ENCODE measurements around the gene STK11IP. TPM values are rescaled to one million over a fixed set of nuclear protein-coding genes. Genes with fewer than 3 reads are reported as not detected.

STK11IP gene
- total and polyA plus RNA-seq, 8 donors: 24.5 to 36.6 (median 29.2) TPM

DNA sequence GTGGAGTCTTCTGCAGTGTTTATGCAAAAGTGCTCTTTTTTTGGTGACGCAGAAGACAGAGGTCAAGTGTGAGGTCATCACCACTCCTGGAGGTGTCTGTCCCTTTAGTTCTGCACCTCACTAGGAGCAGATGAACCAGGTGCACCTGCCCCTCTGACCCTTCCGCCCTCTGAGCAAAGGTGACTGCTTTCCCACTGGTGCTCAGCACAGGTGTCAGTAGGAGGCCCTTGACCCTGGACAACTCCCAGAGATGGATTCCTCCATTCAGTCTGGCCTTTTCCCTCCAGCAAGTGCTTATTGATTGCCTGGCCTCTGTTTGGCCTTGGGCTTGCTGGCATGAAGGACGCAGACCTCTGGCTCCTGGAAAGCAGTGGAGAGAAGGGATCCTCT, 21.1 kb downstream of the STK11IP start:
- H3K9me3 ChIP-seq: no peaks in the 10 kb centered on the region
- no peaks in the 10 kb centered on the region for H3K27me3 ChIP-seq
- H3K4me1 ChIP-seq: no peaks in the 10 kb centered on the region
- no peak overlapping the region for H3K4me3 ChIP-seq
- ATAC-seq (no peak), DNase-seq (no peak)
- intact Hi-C loops (cut with DNase I): no loop called here
- H3K27ac ChIP-seq: no peak overlapping the region
- peaks cover 0 to 28% of the 10 kb centered on the region in 2 donors for H3K36me3 ChIP-seq
- TF ChIP-seq, protein P1, sequence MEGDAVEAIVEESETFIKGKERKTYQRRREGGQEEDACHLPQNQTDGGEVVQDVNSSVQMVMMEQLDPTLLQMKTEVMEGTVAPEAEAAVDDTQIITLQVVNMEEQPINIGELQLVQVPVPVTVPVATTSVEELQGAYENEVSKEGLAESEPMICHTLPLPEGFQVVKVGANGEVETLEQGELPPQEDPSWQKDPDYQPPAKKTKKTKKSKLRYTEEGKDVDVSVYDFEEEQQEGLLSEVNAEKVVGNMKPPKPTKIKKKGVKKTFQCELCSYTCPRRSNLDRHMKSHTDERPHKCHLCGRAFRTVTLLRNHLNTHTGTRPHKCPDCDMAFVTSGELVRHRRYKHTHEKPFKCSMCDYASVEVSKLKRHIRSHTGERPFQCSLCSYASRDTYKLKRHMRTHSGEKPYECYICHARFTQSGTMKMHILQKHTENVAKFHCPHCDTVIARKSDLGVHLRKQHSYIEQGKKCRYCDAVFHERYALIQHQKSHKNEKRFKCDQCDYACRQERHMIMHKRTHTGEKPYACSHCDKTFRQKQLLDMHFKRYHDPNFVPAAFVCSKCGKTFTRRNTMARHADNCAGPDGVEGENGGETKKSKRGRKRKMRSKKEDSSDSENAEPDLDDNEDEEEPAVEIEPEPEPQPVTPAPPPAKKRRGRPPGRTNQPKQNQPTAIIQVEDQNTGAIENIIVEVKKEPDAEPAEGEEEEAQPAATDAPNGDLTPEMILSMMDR (IDR thresholded peaks at IDR 0.05): no peak

DNA sequence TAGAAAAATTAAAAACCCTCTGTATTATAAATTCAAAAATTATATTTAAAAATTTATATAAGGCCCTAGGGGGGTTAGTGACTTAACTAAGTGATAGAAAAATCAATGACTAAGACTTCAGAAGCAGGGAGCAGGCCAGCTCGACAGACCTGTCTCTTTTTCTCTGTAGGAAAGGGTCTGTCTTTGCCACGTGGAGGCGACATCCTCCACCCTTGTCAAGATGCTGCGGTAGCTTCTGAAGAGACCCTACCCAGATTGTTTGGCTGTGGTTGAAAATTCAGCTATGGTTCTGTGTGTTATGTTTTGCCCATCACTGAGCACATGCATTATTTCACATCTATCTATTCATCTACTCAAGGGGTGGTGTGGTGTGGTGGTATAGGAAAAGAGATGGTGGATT, 21.6 kb downstream of the STK11IP start:
- Histone ChIP-seq H3K4me3 (no peak overlapping the region), H3K36me3 (peaks cover 0 to 23% of the 10 kb centered on the region in 2 donors), H3K27ac (no peak overlapping the region), H3K9me3 (no peaks in the 10 kb centered on the region), H3K4me1 (no peaks in the 10 kb centered on the region), H3K27me3 (no peaks in the 10 kb centered on the region)
- DNase-seq: no peak
- TF ChIP-seq, protein P1 (IDR thresholded peaks at IDR 0.05): no peak
- no peak for ATAC-seq
- intact Hi-C loops (cut with DNase I): no loop called here

DNA sequence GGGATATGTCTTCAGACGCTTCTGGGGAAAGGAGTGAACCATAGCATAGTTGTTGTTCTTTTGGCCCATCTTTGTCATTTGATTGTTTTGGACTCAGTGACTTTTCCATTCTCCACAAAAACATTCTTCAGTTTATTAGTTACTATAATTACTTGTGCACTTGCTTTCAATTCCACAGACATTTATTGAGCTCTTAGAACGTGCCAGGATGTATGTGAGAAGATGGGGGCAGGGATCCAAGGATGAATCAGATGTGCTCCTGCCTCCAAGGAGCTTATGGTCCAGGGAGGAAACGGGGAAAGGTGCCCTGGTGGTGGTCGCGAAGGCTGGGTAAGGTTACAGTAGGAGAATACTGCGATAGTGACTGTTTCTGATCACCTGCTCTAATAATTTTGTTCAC, 22.9 kb downstream of the STK11IP start:
- Histone ChIP-seq H3K27ac (no peak overlapping the region), H3K36me3 (peaks cover 0 to 10% of the 10 kb centered on the region in 2 donors), H3K27me3 (peaks cover 0 to 3% of the 10 kb centered on the region in 2 donors), H3K4me3 (no peak overlapping the region), H3K9me3 (no peaks in the 10 kb centered on the region), H3K4me1 (no peaks in the 10 kb centered on the region)
- TF ChIP-seq, protein P1 (IDR thresholded peaks at IDR 0.05): no peak
- intact Hi-C loops (cut with DNase I): no loop called here
- no peak for DNase-seq
- ATAC-seq: no peak

DNA sequence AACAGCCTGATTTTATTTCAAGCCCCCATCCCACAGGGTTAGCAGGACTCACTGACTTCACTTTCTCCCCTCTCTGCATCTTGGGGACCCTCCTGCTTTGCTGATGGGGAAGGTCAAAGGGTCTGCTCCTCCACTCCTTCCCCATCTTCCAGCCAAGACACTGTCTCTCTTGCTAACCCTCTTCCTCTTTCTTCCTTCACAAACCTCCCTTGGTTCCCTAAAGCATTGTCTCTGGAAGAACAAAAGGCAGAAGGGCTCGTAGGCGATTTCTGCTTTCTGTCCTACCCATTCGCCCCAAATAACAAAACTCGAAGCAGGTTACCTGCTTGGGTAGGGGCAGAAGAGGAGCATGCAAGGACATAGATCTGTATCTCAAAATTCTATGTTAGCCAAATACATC, 24.3 kb downstream of the STK11IP start:
- DNase-seq (no peak), ATAC-seq (no peak)
- intact Hi-C loops (cut with DNase I): no loop called here
- Histone ChIP-seq H3K36me3 (no peaks in the 10 kb centered on the region), H3K4me1 (no peaks in the 10 kb centered on the region), H3K4me3 (no peak overlapping the region), H3K27ac (no peak overlapping the region), H3K27me3 (peaks cover 0 to 17% of the 10 kb centered on the region in 2 donors), H3K9me3 (no peaks in the 10 kb centered on the region)
- TF ChIP-seq, protein P1 (IDR thresholded peaks at IDR 0.05): no peak

DNA sequence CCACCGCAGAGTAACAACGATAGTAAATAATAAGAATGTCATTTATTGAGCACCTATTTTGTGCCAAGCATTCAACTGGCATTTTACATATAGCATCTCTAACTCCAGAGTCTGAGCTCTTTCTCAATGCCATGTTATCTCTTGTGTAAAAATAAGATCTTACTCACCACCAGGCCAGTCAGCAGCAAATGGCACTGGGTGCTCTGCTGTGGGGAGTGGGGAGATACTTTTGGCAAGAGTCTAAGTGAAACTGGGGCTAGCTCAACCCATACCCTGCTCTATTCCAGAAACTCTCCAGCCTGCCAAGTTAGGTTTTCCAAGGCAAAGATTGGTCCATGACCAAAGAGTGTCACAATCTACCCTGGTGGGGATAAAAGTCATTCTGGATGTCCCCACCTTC, 24.8 kb downstream of the STK11IP start:
- H3K9me3 ChIP-seq: no peaks in the 10 kb centered on the region
- no peak for ATAC-seq

More for the DNA sequence above, 24.8 kb downstream of the STK11IP start:
- no peak for DNase-seq
- Histone ChIP-seq H3K27me3 (peaks cover 0 to 23% of the 10 kb centered on the region in 2 donors), H3K4me3 (no peak overlapping the region), H3K36me3 (no peaks in the 10 kb centered on the region), H3K27ac (no peak overlapping the region), H3K4me1 (no peaks in the 10 kb centered on the region)
- TF ChIP-seq, protein P1 (IDR thresholded peaks at IDR 0.05): no peak
- intact Hi-C loops (cut with DNase I): no loop called here

All from left lung (tissue), 10 donors.